Left cardiac atrium (tissue), 4 donors: ENCODE results near the gene FRAS1. TPM values are rescaled to one million over a fixed set of nuclear protein-coding genes. Genes with fewer than 3 reads are reported as not detected.
"Not testable (repeated sequence)": the region's sequence is repeated elsewhere in the genome, so short reads cannot be mapped to it uniquely, and the experiment has no call there.

ENCODE experiments used
- ATAC-seq, 2 donors: fragments of 200-7000 bp; cut with Tn5 transposase; one replicate each; pipeline ENCODE4 v1.9.1; 2020; ENCODE audit warnings: mild to moderate bottlenecking in 2 of 2, moderate library complexity in 2 of 2
- DNase-seq: peaks from one replicate; pipeline ENCODE4 v3.0.0-alpha.2; 2020
- intact Hi-C, 2 donors: fragments of 100-400 bp; cut with DNase I; formaldehyde crosslinking; loops; one replicate each; pipeline versions ENCODE4 v1.14.1 to v1.15.1; 2022 to 2023
- long read RNA-seq: library from polyadenylated mRNA; unstranded; transcript quantifications from one replicate; pipeline ENCODE4 v2.0.0, GENCODE V29; 2021
- total RNA-seq, 2 donors: library from RNA; stranded (reverse); fragmentation: NEBNext Ultra II Directional; extraction: Animal tissue kit (Norgen Biotek cat#: 25700); gene quantifications; one replicate each; pipeline ENCODE4 v1.2.1, GENCODE V29; 2021
- donor health status: DM: no; HTN: yes; CAD: no.
- donor health status: DM: no; HTN: yes; CAD: no; lungs with severe emphysema.
- donor health status: DM: yes; HTN: yes; CAD: no.
- donor health status: Dilated cardiomyopathy.

Gene FRAS1, protein sequence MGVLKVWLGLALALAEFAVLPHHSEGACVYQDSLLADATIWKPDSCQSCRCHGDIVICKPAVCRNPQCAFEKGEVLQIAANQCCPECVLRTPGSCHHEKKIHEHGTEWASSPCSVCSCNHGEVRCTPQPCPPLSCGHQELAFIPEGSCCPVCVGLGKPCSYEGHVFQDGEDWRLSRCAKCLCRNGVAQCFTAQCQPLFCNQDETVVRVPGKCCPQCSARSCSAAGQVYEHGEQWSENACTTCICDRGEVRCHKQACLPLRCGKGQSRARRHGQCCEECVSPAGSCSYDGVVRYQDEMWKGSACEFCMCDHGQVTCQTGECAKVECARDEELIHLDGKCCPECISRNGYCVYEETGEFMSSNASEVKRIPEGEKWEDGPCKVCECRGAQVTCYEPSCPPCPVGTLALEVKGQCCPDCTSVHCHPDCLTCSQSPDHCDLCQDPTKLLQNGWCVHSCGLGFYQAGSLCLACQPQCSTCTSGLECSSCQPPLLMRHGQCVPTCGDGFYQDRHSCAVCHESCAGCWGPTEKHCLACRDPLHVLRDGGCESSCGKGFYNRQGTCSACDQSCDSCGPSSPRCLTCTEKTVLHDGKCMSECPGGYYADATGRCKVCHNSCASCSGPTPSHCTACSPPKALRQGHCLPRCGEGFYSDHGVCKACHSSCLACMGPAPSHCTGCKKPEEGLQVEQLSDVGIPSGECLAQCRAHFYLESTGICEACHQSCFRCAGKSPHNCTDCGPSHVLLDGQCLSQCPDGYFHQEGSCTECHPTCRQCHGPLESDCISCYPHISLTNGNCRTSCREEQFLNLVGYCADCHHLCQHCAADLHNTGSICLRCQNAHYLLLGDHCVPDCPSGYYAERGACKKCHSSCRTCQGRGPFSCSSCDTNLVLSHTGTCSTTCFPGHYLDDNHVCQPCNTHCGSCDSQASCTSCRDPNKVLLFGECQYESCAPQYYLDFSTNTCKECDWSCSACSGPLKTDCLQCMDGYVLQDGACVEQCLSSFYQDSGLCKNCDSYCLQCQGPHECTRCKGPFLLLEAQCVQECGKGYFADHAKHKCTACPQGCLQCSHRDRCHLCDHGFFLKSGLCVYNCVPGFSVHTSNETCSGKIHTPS (N-terminal part only)
- 1 to 10 TPM; 5.0 to 5.2 TPM for total RNA-seq
- long read RNA-seq, partial matches to known transcripts, result 2 of 3 reads
- long read RNA-seq, other reads (novel, unspliced or antisense), result 1 of 3 reads

DNA sequence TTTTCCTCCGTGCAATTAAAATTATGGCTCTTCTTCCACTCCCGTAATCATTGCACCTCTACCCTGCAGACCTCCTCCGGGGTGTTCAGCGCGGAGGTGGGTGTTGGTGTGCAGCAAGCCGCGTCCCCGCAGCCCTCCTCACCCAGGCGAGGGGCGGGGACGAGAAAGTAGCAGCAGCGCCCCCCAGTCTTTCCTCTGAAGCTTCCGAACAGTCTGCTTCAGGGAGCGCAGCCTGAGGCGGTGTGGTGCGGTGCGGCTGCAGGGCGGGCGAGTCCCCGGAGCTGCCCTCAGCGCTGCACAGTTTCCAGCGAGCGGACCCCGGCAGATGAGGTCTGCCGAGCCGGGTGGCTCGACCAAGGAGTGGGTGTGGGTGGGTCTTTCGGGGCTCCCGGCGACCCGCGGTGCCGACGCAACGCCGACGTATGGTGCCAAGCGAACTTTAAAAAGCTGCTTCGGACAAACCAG is at the start of gene FRAS1:
FRAS1 (plus strand) TSS at position 189 of the 465 bp plus-strand sequence. CDS start 687 bp downstream, outside the sequence.
- intact Hi-C loops, result no loop called here
- DNase-seq (peak; percentile 34), ATAC-seq (peak; percentile 51 to 68)

DNA sequence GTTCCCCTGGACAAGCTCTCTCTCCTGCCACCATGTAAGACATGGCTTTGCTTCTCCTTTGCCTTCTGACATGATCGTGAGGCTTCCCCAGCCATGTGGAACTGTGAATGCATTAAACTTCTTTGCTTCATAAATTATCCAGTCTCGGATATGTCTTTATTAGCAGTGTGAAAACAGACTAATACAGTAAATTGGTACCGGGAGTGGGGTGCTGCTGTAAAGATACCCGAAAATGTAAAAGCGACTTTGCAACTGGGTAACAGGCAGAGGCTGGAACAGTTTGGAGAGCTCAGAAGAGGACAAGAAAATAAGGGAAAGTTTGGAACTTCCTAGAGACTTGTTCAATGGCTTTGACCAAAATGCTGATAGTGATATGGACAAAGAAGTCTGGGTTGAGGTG is 46.1 kb upstream of the FRAS1 start:
- DNase-seq, ATAC-seq, intact Hi-C loops: not testable (repeated sequence)

DNA sequence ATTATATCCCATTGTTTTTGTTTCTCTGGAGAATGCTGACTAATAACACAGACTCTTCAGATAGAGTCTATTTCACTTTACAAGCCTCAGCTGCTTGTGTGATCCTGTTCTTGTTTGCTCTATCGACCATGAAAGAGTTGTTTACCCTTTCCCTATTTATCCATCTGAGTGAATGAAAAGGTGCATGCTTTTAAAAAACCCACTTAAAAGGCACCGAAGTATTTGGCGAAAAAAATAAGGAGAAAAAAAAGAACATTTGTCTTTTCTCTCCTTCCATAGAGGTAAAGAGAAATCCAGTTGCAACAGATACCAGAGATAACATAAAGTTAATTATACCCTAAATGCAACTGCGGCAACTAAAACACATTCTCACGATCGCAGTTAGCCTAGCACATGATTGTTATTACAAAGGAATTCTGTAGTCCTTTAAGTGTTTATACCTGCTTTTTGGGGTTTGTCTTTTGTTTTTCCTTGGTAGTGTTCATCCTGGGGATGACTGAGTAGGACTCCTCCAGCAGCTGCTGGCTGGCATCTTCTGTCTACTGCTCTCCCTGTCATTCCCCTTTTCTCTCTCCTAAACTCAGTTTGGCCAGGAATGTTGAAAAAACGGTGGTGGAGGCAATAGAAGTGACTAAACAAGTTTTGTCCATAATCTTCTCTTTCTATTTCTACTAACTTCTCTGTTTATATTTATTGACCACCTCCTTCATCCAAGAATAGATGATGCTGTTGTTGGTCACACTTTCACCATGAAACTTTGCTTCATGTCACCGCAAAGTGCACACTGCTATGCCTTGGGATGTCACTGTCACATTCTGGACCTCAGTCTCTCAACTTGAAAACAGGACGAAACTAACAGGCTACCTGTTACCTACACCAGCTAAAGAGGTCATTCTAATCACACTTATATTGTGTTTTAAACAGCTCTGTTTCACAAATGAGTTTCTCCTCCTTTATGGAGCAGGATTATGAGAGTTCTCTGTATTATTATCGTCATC is 41.9 kb upstream of the FRAS1 start:
- intact Hi-C loops, result no loop called here
- ATAC-seq, result no peak
- no peak for DNase-seq

DNA sequence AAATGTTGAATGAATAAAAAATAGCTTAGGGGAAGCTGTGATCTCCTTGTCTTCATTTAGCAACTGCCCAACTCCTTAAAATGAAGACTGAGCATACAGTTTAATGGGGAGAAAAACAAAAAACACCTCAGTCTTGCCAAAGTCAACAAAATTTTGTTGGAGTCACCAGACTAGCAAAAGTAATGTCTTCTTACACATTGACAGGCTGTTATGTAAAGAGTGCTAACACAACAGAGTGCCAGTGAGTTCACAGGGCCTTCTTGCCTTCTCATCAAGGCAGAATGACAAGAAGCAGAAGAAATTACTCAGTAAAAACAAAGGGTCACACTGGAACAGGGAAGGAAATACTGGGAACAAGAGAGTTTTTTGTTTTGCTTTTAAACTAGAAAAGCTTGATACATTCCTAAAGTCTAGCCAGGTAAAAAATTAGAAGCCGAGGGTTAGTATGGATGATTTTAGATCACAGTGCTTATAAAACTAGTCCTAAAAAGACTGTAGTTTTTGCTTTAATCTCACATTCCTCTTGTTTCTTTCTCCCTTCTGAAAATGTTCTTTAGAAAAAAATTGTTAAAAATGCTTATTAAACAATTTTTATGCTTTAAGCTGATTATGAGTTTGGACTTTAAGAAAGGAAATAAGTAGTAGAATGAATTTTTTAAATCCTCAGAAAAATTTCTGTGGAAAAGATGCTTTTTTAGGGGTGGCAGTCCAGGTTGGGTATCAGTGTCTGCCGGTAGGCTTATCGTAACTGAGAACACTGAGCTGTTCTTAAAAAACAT is 38.7 kb upstream of the FRAS1 start:
- intact Hi-C loops, result no loop called here
- no peak for ATAC-seq

DNA sequence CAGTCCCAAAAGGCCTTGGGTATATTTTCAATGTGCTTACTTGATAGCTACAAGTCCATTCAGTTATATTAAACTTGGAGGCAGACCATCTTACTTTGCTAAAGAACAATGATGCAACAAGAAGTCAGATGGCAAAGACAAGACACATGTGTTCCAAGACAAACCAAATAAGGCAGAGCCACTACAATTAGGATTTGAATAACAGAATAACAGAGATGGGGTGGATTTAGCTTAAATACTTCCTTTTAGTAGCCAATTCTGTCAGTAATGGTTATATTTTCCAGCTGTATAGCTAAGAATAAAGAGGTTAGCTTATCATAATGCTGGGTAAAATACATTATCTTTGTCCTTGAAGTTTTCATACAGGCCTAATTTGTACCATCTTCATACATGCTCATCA is 37.7 kb upstream of the FRAS1 start:
- intact Hi-C loops, result no loop called here
- ATAC-seq (no peak), DNase-seq (no peak)

More for the DNA sequence above, 38.7 kb upstream of the FRAS1 start:
- no peak for DNase-seq

DNA sequence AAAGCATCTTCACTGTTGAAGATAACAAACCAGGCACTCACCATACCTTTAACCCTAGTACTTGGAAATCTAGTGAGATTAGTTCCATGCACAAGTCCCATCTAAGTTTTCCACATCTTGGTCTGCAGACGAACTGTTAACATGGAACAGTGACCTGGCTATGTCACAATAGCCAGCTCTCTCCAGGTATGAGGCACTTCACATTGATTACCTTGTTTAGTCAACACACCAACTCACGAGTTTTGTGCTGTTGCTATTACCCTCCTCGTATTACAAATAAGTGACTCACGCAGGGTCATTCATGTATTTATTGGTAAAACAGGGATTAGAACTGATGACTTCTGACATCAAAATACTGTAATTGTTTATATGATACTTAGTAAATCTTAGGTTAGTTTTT is 36.4 kb upstream of the FRAS1 start:
- ATAC-seq (no peak), DNase-seq (no peak)
- intact Hi-C loops, result no loop called here

DNA sequence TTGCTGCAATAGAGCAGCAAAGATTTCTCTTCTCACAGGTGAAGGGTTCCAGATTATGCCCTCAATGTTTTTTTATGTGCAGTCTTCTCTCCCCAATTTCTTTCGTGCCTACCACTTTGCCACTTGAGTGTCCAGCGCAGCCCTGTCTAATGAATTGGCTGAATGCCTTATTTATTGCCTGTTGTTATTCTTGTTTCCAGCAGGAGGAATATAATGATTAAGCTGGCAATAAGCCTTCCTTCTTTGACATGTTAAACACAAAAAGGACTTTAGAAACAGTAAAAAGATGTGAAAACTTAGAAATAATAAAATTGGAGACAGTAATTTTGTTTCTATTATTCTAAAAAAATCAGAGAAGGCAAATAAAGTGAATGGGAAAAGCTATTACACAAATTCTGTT is 34.6 kb upstream of the FRAS1 start:
- intact Hi-C loops, result no loop called here
- DNase-seq (no peak), ATAC-seq (no peak)

DNA sequence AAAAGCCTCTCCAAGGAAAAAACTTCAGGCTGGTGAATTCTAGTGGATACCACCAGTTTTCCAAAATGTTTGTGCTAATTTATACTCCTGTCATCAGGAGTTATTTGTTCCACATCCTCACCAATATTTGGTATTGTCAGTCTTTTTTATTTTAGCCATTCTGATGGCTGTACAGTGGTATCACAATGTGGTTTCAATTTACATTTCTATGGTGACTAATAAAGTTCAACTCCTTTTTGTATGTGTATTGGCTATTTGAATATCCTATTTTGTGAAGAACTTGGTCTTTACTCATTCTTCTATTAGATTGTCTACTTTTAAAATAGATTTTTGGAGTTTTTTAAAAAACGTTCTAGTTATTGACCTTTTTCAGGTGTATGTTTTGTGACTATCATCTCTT is 33.0 kb upstream of the FRAS1 start:
- ATAC-seq, result no peak
- DNase-seq, result no peak
- intact Hi-C loops, result no loop called here

DNA sequence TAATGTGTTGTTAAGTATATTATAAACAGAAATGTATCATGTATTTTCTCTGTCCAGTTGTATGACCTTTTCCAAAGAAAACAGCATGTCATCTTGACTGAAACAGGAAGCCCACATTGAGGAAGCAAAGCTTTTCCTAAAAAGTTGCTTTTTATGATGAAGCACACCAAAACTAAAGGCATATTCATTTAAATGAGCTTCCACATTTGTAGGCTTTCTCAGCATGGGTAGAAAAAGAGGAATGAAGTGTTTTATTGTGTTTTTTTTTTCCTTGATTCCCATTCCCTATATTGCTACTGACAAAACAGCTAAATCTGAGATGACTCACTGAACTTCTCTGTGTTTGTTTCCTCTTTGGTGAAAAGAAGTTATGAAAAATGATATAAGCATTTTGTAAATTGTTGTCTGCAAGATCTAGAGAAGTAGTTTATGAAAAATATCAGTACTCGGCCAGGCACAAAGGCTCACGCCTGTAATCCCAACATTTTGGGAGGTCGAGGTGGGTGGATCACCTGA is 32.5 kb upstream of the FRAS1 start:
- intact Hi-C loops, result no loop called here
- no peak for DNase-seq
- no peak for ATAC-seq

DNA sequence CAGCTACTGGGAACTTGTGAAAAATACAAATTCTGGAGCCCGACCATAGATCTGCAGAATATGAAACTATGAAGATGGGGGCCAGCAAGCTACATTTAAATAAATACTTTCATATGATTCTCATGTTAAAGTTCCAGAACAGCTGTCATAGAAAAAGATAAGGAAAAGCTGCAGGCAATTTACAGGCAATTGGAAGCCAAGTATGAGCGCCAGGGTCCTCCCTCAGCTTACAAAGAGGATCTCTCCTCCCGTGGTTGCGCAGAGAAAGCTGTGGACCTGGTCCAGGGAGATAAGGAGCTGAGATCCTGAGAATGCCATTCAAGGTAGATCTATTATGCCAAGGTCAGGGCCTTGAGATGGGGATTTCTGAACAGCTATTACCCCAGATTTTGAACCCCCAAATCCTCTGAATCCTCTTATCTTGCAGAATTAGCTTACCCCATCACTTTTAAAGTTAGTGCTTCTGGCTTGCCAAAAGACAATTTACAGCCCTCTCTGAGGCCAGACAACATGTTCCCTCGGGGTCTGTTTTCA is 25.6 kb upstream of the FRAS1 start:
- intact Hi-C loops, result no loop called here
- ATAC-seq, result peak in 1 of 2 donors; percentile 53
- DNase-seq, result no peak

DNA sequence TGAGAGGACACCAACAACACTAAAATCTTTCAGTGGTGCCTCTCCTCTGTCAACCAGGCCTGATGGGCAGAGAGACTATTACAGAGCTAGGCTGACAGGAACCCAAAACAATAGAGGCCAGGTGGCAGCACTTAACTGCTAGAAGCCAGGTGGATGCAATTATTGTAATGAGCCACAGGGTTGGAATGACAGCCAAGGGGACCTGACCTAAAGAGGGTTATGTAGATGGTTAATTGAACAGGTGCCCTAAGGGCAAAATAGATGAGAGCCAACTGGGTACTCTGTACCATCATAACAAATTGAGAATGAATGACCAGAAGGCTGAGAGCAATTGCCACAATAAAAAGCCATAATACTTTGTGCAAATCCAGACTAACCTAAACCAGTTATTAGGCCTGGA is 24.7 kb upstream of the FRAS1 start:
- no peak for DNase-seq
- intact Hi-C loops, result no loop called here
- no peak for ATAC-seq

DNA sequence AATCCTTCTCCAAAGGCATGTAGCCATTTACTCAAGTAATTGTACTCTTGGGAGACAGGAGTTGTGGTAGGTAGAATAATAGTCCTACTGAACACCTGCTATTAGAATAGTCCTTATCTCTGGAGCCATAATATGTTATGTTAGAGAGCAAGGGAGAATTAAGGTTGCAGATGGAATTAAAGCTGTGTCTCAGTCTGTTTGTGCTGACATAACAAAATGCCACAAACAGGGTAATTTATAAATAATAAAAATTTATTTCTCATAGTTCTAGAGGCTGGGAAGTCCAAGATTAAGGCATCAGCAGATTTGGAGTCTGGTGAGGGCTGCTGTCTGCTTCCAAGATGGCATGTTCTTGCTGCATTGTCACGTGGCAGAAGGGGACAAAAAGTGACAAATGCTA is 24.2 kb upstream of the FRAS1 start:
- ATAC-seq (no peak), DNase-seq (no peak)
- intact Hi-C loops, result no loop called here

DNA sequence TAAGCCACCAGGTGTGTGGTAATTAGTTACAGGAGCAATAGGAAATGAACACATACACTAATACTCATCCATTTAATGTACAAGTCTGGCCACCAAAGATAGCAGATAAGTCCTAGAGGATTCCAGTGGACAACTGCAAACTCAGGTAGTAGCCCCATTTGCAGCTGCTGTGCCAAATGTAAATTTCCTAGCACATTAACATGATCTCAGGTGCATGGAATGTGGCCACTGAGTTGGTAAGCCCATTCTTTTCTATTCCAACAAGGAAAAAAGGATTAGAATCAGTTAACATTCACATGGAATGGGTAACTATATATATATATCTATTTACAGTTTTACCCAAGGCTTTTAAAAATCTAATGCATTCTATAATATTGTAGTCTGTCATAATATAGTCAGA is 23.3 kb upstream of the FRAS1 start:
- no peak for ATAC-seq
- intact Hi-C loops, result no loop called here
- no peak for DNase-seq

DNA sequence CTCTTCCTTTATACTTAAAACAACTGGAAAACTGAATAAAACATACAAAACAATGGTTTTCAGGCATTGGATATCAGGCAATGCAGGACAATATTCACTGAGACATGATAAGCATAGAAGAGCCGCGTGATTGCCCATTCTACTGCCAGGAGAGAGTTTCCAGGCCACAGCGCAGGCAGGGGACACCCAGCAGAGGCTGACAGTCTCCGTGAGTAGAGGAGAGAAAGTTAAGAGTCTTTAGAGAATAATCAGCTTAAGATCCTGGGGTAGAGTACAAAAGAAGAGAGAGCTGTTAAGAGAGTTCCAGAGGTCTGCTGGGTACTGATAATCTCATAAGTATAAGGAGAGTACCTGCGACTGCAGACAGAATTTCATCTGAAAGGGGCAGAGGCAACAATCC is 18.4 kb upstream of the FRAS1 start:
- DNase-seq, result no peak
- intact Hi-C loops, result no loop called here
- no peak for ATAC-seq

DNA sequence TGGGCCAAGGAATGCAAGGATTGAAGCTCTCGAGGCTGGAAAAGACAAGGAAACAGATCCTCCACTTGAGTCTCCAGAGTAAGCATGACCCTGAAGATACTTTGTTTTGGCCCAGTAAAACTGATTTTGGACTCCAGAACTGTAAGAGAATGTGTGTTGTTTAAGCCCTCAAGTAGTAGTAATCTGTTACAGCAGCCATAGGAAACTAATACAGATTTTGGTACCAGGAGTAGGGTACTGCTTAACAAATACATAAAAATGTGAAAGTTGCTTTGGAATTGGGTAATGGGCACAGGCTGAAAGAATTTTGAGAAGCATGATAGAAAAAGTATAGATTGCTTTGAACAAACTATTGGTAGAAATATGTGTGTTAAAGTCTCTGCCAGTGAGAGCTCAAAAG is 17.4 kb upstream of the FRAS1 start:
- intact Hi-C loops, result no loop called here
- ATAC-seq (no peak), DNase-seq (no peak)

DNA sequence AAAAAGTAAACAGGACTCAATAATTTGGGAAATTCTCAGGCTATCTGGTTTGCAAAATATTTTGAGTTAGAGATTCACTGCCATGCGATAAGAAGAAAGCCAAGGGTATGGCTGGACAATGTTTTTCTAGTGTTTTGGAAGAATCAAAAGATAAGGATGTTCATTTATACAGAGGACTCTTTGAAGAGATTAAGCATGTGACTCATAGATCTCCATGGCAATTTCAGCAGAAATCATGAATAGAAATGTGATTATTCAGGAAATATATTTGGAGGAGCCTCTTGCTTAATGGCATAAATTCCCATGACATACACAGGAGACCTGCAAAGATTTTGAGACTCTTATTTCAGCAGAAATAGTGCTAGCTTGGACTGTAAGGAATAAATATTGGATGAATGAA is 16.7 kb upstream of the FRAS1 start:
- peak in 1 of 2 donors; percentile 92 for ATAC-seq
- intact Hi-C loops, result no loop called here
- no peak for DNase-seq

DNA sequence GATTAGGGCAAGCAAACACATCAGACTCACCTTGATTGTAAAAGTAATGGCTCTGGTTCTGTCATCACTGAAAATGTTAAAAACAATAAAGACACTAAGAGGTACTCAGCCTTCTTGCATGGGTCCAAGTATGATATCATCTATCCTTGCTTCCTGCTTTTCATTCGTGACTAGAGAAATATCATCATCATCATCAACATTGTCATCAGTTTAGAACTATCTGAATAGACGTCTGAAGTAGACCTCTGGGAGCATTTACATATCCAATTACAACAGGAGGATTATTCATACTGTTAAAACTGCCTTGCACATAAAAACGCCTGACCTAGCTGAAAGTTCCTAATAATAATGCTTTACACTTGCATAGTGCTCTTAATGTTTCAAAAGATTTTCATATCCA is 9.8 kb upstream of the FRAS1 start:
- intact Hi-C loops, result no loop called here
- no peak for ATAC-seq
- DNase-seq, result no peak
